CD8-positive, alpha-beta memory T cell (primary cell): ENCODE measurements around the gene CST1. TPM values are rescaled to one million over a fixed set of nuclear protein-coding genes. Genes with fewer than 3 reads are reported as not detected.
"Not testable (repeated sequence)": the region's sequence is repeated elsewhere in the genome, so short reads cannot be mapped to it uniquely, and the experiment has no call there.

ENCODE experiments used
- CTCF ChIA-PET: fragments of 350-600 bp; sonication (Branson Sonifier 250); formaldehyde crosslinking; loops from one replicate; lab custom pipeline; 2021; ENCODE audit warnings: antibody characterized with exemption; lab: Charles Lee
- POLR2A ChIA-PET: fragments of 350-600 bp; sonication (Branson Sonifier 250); formaldehyde crosslinking; loops from one replicate; lab custom pipeline; 2021; ENCODE audit warnings: antibody characterized with exemption; lab: Charles Lee
- DNase-seq, 5 donors: peaks; one replicate each; pipeline versions ENCODE4 v3.0.0 to v3.0.0-alpha.2; 2020 to 2022; ENCODE audit warnings: mixed read lengths in 1 of 5
- H3K27ac ChIP-seq: one replicate; pipeline ENCODE4 v1.7.0; 2013; ENCODE audit warnings: low read depth, mild to moderate bottlenecking, low read length, moderate library complexity
- H3K27me3 ChIP-seq: 2 replicates; pipeline ENCODE4 v1.7.0; 2013; ENCODE audit warnings: low read length, mild to moderate bottlenecking; ENCODE audit not compliant: insufficient read depth, poor library complexity, severe bottlenecking
- H3K36me3 ChIP-seq: 2 replicates; pipeline ENCODE4 v1.7.0; 2013; ENCODE audit warnings: mild to moderate bottlenecking, low read length, moderate library complexity; ENCODE audit not compliant: insufficient read depth
- H3K4me1 ChIP-seq: 2 replicates; pipeline ENCODE4 v1.7.0; 2013; ENCODE audit warnings: mild to moderate bottlenecking, low read length, moderate library complexity; ENCODE audit not compliant: insufficient read depth
- H3K4me3 ChIP-seq: 2 replicates; pipeline ENCODE4 v1.7.0; 2013; ENCODE audit warnings: mild to moderate bottlenecking, low read length
- H3K9me3 ChIP-seq: 2 replicates; pipeline ENCODE4 v1.7.0; 2013; ENCODE audit warnings: mild to moderate bottlenecking, low read length
- H3K27ac Mint-ChIP-seq, 8 donors: one replicate each; pipeline ENCODE4 v1.8.0; 2020 to 2021; ENCODE audit warnings: mixed read lengths in 8 of 8, mild to moderate bottlenecking in 6 of 8, inconsistent platforms in 3 of 8, moderate library complexity in 3 of 8
- H3K27me3 Mint-ChIP-seq, 2 donors: one replicate each; pipeline ENCODE4 v1.8.0; 2020 to 2021; ENCODE audit warnings: mixed read lengths in 2 of 2, mild to moderate bottlenecking in 1 of 2, moderate library complexity in 1 of 2
- H3K36me3 Mint-ChIP-seq, 3 donors: one replicate each; pipeline ENCODE4 v1.8.0; 2020 to 2021; ENCODE audit warnings: mixed read lengths in 3 of 3, inconsistent platforms in 1 of 3, mild to moderate bottlenecking in 1 of 3
- H3K4me1 Mint-ChIP-seq, 3 donors: one replicate each; pipeline ENCODE4 v1.8.0; 2020 to 2021; ENCODE audit warnings: mixed read lengths in 3 of 3, inconsistent platforms in 1 of 3, mild to moderate bottlenecking in 1 of 3
- H3K4me3 Mint-ChIP-seq, 7 donors: one replicate each; pipeline ENCODE4 v1.8.0; 2020 to 2021; ENCODE audit warnings: mixed read lengths in 7 of 7, mild to moderate bottlenecking in 6 of 7, moderate library complexity in 4 of 7, inconsistent platforms in 2 of 7
- H3K9me3 Mint-ChIP-seq, 5 donors: one replicate each; pipeline ENCODE4 v1.8.0; 2020 to 2022; ENCODE audit warnings: mixed read lengths in 5 of 5, mild to moderate bottlenecking in 3 of 5, moderate library complexity in 2 of 5, inconsistent platforms in 1 of 5
- polyA plus RNA-seq: library from polyadenylated mRNA; unstranded; fragments of 300-500 nt; fragmentation: Illumina TruSeq; gene quantifications from one replicate; pipeline ENCODE4 v1.2.3, GENCODE V29; 2021
- total RNA-seq, 2 experiments: library from RNA; stranded (reverse); gene quantifications; one replicate each; pipeline ENCODE4 v1.2.3, GENCODE V29; 2021

Gene CST1
- total and polyA plus RNA-seq, 3 experiments from 2014 or later, result not detected

DNA sequence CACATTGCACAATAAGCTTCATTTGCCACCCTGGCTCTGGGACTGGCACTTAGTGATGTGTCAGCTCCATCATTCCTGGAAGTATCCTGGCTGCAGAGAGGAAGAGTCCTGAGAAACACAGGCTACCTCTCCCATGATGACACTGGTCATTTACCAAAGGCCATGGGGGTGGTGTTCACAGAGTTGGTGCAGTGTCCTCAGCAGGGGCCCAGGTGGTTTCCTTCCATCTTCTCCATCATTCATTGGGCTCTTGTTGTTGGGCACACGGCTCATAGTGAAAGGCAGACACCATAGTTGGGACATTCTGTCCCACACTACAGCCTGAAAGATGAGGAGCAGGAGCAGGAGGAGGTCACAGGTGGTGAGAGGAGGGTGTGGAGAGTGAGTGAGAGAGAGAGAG lies 15.8 kb upstream of the CST1 start:
- Histone ChIP-seq H3K27ac (no peak overlapping the region), H3K9me3 (no peaks in the 10 kb centered on the region), H3K4me3 (no peak overlapping the region), H3K27me3 (no peaks in the 10 kb centered on the region), H3K4me1 (no peaks in the 10 kb centered on the region), H3K36me3 (no peaks in the 10 kb centered on the region)
- ChIA-PET POLR2A (no interaction called here), CTCF (no interaction called here)
- Mint-ChIP-seq H3K27me3 (peaks cover 0 to 8% of the 10 kb centered on the region in 2 donors), H3K4me3 (no peak overlapping the region), H3K4me1 (no peaks in the 10 kb centered on the region), H3K9me3 (peaks cover 0 to 4% (median 3%) of the 10 kb centered on the region in 5 donors), H3K36me3 (no peaks in the 10 kb centered on the region), H3K27ac (peak overlapping the region in 1 of 8 donors; percentile 72)
- DNase-seq, result no peak

DNA sequence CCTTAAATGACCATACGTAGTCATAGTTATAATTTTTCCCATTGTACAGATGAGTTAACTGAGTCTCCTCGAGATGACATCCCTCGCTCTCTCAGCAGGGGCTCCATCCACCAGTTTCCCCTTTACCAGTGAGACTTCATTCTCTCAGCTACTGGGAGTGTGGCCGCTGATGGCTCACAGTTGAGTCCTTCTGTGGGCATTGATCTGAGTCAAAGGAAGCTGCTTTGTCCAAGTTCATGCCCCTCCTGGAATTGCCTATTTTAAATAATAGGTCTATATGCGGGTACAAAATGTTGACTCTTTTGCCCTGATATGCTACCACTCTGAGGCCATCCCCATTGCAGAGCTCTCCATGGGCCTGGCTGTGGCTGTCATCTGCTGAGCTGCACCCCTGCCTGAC lies 14.8 kb upstream of the CST1 start:
- Histone ChIP-seq H3K27ac (no peak overlapping the region), H3K36me3 (no peaks in the 10 kb centered on the region), H3K27me3 (no peaks in the 10 kb centered on the region), H3K9me3 (no peaks in the 10 kb centered on the region), H3K4me1 (no peaks in the 10 kb centered on the region), H3K4me3 (no peak overlapping the region)
- ChIA-PET CTCF (interaction anchor here (1.2 kb wide), 1 partner anchor 42 kb away, joined by 3 read pairs; no protein-coding TSS in a partner anchor), POLR2A (no interaction called here)
- no peak for DNase-seq
- peaks cover 0 to 12% of the 10 kb centered on the region in 2 donors for H3K27me3 Mint-ChIP-seq
- no peak overlapping the region for H3K4me3 Mint-ChIP-seq
- H3K27ac Mint-ChIP-seq, result no peak overlapping the region
- H3K4me1 Mint-ChIP-seq, result no peaks in the 10 kb centered on the region
- H3K36me3 Mint-ChIP-seq, result no peaks in the 10 kb centered on the region
- H3K9me3 Mint-ChIP-seq, result peaks cover 0 to 4% (median 3%) of the 10 kb centered on the region in 5 donors

DNA sequence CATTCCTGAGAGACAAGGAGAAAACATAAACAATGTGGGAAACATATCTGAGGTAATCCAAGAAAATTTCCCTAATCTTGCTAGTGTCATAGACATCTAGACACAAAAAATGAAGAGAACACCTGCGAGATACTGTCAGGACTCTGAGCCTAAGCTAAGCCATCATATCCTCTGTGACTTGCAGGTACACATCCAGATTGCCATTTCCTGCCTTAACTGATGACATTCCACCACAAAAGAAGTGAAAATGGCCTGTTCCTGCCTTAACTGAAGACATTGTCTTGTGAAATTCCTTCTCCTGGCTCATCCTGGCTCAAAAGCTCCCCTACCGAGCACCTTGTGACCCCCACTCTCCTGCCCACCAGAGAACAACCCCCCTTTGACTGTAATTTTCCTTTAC lies 13.9 kb upstream of the CST1 start:
- H3K27me3 ChIP-seq, CTCF ChIA-PET, DNase-seq, H3K4me1 Mint-ChIP-seq, H3K9me3 ChIP-seq, H3K4me1 ChIP-seq, POLR2A ChIA-PET, H3K4me3 Mint-ChIP-seq, H3K36me3 Mint-ChIP-seq, H3K36me3 ChIP-seq, H3K9me3 Mint-ChIP-seq, H3K4me3 ChIP-seq, H3K27ac ChIP-seq: not testable (repeated sequence)
- Mint-ChIP-seq H3K27ac (peak overlapping the region in 1 of 8 donors; percentile 55), H3K27me3 (peaks cover 0 to 12% of the 10 kb centered on the region in 2 donors)

DNA sequence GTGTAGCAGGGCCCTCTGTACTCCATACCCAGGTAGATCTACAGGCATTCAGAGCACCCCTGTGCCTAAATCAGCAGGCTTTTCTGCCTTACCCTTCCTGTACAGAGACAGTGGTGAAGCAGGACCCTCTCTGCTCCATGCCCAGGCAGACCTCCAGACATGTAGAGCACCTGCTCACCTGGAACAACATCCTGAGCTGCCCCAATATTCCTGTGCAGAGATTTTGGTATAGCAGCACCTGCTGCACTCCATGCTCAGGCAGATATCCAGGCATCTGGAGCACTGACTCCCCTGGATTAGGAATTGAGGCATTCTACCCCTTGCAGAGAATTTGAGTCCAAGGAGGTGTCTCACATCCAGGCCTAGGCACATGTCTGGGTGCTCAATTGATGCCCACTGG lies 12.6 kb upstream of the CST1 start:
- H3K4me1 Mint-ChIP-seq, result no peaks in the 10 kb centered on the region
- no peak overlapping the region for H3K4me3 Mint-ChIP-seq
- ChIA-PET POLR2A (no interaction called here), CTCF (no interaction called here)
- H3K27ac Mint-ChIP-seq, result no peak overlapping the region
- Histone ChIP-seq H3K27ac (no peak overlapping the region), H3K4me1 (no peaks in the 10 kb centered on the region), H3K9me3 (no peaks in the 10 kb centered on the region), H3K4me3 (no peak overlapping the region), H3K27me3 (no peaks in the 10 kb centered on the region), H3K36me3 (no peaks in the 10 kb centered on the region)
- no peaks in the 10 kb centered on the region for H3K36me3 Mint-ChIP-seq
- H3K9me3 Mint-ChIP-seq, result peaks cover 0 to 4% (median 3%) of the 10 kb centered on the region in 5 donors
- H3K27me3 Mint-ChIP-seq, result peaks cover 4 to 12% of the 10 kb centered on the region in 2 donors
- DNase-seq, result no peak

DNA sequence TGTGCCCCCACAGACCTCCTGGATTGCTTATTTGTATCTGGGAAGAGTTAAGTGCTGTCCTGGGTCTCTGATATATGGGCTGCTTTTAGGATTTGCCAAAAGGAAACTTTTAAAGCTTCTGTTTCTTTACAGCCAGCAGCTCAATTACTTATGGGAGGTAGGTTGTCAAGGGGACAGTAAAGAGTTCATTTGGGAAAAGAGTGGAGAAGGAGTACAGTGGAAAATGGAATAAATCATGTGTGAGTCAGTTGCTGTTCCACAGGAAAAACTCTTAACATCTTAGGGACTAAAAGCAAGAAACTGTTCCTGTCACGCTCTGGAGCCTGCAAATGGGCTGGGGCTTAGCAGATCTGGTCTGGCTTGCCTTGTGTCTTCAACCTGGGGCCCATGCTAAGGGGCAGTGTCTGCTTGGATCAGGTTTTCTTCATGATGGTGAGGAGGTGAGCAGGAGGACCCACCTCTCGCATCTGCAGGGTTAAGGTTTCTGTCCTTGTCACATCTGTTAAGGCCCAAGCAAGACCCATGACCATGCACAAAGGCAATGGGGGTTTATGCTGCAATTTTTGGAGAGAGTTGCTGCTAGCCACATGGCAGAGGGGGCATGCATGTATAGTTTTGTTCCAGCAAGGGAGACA lies 8.7 kb upstream of the CST1 start:
- H3K36me3 Mint-ChIP-seq, result no peaks in the 10 kb centered on the region

DNA sequence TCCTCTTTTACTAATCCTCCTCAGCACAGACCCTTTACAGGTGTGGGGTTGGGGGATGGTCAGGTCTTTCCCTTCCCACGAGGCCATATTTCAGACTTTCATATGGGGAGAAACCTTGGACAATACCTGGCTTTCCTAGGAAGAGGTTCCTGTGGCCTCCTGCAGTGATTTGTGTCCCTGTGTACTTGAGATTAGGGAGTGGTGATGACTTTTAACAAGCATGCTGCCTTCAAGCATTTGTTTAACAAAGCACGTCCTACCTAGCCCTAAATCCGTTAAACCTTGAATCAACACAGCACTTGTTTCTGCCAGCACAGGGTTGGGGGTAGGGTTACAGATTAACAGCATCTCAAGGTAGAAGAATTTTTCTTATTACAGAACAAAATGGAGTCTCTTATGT lies 6.1 kb upstream of the CST1 start:
- CTCF ChIA-PET, H3K4me1 Mint-ChIP-seq, H3K27me3 ChIP-seq, DNase-seq, H3K27ac ChIP-seq, H3K4me3 Mint-ChIP-seq, H3K36me3 Mint-ChIP-seq, H3K9me3 ChIP-seq, H3K27ac Mint-ChIP-seq, POLR2A ChIA-PET, H3K4me3 ChIP-seq, H3K36me3 ChIP-seq, H3K9me3 Mint-ChIP-seq, H3K4me1 ChIP-seq: not testable (repeated sequence)
- H3K27me3 Mint-ChIP-seq, result peaks cover 4 to 26% of the 10 kb centered on the region in 2 donors

More for the DNA sequence above, 8.7 kb upstream of the CST1 start:
- Histone ChIP-seq H3K4me3 (no peak overlapping the region), H3K9me3 (no peaks in the 10 kb centered on the region), H3K27me3 (no peaks in the 10 kb centered on the region), H3K4me1 (no peaks in the 10 kb centered on the region), H3K36me3 (no peaks in the 10 kb centered on the region), H3K27ac (no peak overlapping the region)
- no peaks in the 10 kb centered on the region for H3K4me1 Mint-ChIP-seq
- H3K27me3 Mint-ChIP-seq, result peaks cover 4 to 22% of the 10 kb centered on the region in 2 donors
- POLR2A ChIA-PET, result no interaction called here
- no peak overlapping the region for H3K4me3 Mint-ChIP-seq
- CTCF ChIA-PET, result no interaction called here
- DNase-seq, result no peak
- H3K27ac Mint-ChIP-seq, result no peak overlapping the region
- no peaks in the 10 kb centered on the region for H3K9me3 Mint-ChIP-seq

DNA sequence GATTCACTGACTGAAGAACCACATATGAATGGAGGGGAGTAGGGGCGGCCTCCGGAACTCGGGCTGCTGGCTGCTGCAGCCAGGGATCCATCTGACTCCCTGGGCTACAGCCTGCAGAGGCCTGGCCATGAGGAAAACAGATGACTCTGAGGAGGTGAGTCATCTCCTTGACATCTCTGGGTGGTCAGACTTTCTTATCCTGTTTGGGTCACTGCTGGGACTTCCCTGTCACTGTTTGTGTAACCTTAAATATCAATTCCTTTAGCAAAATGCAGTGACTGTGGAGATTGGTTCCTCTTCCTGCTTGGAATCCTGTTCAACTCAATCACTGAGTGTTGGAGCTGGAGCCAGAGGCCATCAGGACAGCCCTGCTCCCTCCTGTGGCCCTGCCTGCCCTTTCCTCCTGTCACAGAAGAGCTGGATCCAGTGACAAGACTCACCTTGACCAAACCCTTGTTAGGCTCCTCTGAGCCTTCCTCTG lies 4.4 kb upstream of the CST1 start:
- H3K4me1 ChIP-seq, H3K27ac ChIP-seq, H3K27ac Mint-ChIP-seq, H3K4me1 Mint-ChIP-seq, CTCF ChIA-PET, H3K9me3 Mint-ChIP-seq, H3K27me3 ChIP-seq, H3K36me3 ChIP-seq, POLR2A ChIA-PET, H3K4me3 ChIP-seq, DNase-seq, H3K36me3 Mint-ChIP-seq, H3K4me3 Mint-ChIP-seq, H3K9me3 ChIP-seq: not testable (repeated sequence)
- H3K27me3 Mint-ChIP-seq, result peaks cover 4 to 24% of the 10 kb centered on the region in 2 donors

DNA sequence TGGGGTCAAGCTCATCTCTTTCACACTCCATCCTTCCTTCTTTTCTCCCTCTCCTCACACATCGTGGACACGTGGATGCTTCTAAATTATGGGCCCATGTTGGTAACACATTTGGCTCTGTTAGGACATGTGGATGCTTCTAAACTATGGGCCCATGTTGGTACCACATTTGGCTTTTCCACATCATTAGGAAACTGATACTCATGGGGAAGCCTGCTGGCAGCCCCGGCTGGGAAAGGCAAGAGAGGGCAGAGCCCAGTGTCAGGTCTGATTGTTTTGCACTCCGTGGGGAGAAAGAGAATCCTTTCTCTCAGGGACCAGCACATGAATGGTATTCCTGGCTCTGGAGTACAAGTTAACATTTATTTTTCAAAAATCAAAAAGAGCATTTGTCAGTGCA lies 4.0 kb upstream of the CST1 start:
- Histone ChIP-seq H3K36me3 (no peaks in the 10 kb centered on the region), H3K27ac (no peak overlapping the region), H3K27me3 (no peaks in the 10 kb centered on the region), H3K4me3 (no peak overlapping the region), H3K9me3 (no peaks in the 10 kb centered on the region), H3K4me1 (no peaks in the 10 kb centered on the region)
- no peak overlapping the region for H3K27ac Mint-ChIP-seq
- ChIA-PET POLR2A (no interaction called here), CTCF (no interaction called here)
- H3K4me3 Mint-ChIP-seq, result no peak overlapping the region
- H3K4me1 Mint-ChIP-seq, result no peaks in the 10 kb centered on the region
- no peaks in the 10 kb centered on the region for H3K36me3 Mint-ChIP-seq
- peaks cover 4 to 24% of the 10 kb centered on the region in 2 donors for H3K27me3 Mint-ChIP-seq
- no peaks in the 10 kb centered on the region for H3K9me3 Mint-ChIP-seq
- DNase-seq, result no peak
